GM10266 (cell line): ENCODE measurements around the gene USH2A.

Experiments used
- DNase-seq: peaks from one replicate; pipeline ENCODE4 v3.0.0; 2012; ENCODE audit errors: extremely low spot score
- CTCF ChIP-seq: IDR thresholded peaks from 2 replicates; pipeline ENCODE4 v1.5.1; 2012; ENCODE audit warnings: mild to moderate bottlenecking, low read depth; ENCODE audit not compliant: control insufficient read depth, insufficient read depth; ENCODE audit errors: missing control alignments

The USH2A gene

DNA sequence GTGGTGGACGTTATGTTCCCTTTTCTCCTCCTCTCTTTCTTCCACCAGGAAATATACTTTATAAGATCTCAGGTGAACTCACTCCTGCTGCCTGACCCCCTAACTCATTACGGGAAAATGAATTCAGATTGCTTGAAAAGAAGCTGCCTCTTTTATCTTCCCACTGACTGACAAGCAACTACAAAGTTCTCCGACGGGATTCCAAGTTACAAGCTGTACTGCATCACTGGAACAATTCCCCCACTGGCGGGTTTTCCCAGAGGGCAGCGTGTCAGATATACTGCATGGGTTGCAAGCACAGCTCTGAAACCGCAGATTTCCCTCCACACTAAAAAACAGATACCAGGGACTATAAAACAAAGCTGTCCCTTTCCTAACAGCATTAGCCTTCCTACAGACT, 465.6 kb downstream of the USH2A start:
- TF ChIP-seq CTCF: no peak
- DNase-seq: no peak

DNA sequence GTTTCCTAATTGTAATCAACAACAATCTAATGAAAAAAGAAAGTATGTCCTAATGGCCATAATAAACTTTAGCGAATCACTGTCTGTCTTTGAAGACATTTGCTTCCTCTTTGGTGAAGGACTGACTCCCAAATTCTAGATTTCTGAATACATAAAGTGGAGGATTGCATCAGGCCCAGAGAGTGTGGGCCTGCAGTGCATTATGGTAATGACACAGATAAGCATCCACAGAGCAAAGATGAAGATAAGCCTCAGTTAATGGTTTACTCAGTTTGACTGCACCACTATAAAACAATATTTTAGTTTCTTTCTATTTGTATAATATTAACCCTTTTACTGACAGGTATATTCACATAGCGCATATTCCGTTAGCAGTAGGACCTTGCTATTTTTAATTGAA, 490.7 kb downstream of the USH2A start:
- TF ChIP-seq CTCF: no peak
- DNase-seq: no peak

DNA sequence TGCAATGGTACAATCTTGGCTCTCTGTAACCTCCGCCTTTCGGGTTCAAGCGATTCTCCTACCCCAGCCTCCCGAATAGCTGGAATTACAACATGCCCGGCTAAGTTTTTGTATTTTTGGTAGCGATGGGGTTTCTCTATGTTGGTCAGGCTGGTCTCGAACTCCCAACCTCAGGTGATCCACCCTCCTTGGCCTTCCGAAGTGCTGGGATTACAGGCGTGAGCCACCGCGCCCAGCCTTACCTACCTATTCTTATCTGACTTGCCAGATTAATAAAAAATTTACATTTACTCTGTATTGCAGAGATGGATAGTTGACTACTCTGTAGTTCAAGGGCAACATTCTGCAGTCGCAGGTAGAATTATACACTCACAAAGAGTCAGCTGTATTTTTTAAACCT, 496.6 kb downstream of the USH2A start:
- no peak for DNase-seq
- TF ChIP-seq CTCF: no peak

GRCh38 chr1:215923129-215923824, 500.0 kb downstream of the USH2A start:
- TF ChIP-seq CTCF: no peak
- no peak for DNase-seq

- TF ChIP-seq CTCF: no peak
- no peak for DNase-seq
These were observed 511.8 kb downstream of the USH2A start for GRCh38 chr1:215911406-215911968.

- no peak for DNase-seq
- TF ChIP-seq CTCF: no peak
These were observed 517.6 kb downstream of the USH2A start for GRCh38 chr1:215905493-215906115.

DNA sequence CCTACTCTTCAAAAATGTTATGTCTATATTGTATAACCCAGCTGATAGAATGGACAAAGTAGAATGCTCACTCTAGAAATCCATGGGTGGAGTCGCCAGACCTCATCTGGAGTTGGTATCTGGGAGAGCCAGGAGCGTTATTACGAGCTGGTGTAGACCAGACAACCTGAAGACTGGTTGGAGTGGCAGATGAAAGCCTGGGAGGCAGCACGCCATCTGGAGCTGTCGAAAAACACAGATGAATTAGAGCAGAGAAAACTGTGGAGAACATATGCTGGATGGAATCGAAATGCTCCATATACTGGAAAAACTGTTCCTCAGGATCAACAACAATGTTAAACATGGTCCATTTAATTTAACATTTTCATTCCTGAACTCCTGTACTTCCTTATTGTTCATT, 522.6 kb downstream of the USH2A start:
- no peak for TF ChIP-seq CTCF
- no peak for DNase-seq
